Trophoblast cell (in vitro differentiated cells and primary cell): Measurements from ENCODE around the gene METTL23.
"Not testable (repeated sequence)": the region's sequence is repeated elsewhere in the genome, so short reads cannot be mapped to it uniquely, and the experiment has no call there.

Experiments used
- DNase-seq, 2 donors: peaks; one replicate each; pipeline ENCODE4 v3.0.0-alpha.2; 2016
- H2AFZ ChIP-seq: 2 replicates; pipeline ENCODE4 v1.6.1; 2013; ENCODE audit warnings: low read length, moderate library complexity, mild to moderate bottlenecking; ENCODE audit not compliant: insufficient read depth, poor library complexity
- H2AK5ac ChIP-seq: 2 replicates; pipeline ENCODE4 v1.6.1; 2013; ENCODE audit warnings: mild to moderate bottlenecking, low read length
- H2BK120ac ChIP-seq: 2 replicates; pipeline ENCODE4 v1.6.1; 2013; ENCODE audit warnings: low read length, mild to moderate bottlenecking, moderate library complexity; ENCODE audit not compliant: insufficient read depth, poor library complexity
- H2BK12ac ChIP-seq: 2 replicates; pipeline ENCODE4 v1.6.1; 2013; ENCODE audit warnings: mild to moderate bottlenecking, low read length, moderate library complexity
- H2BK5ac ChIP-seq: 2 replicates; pipeline ENCODE4 v1.6.1; 2013; ENCODE audit warnings: low read length, low read depth, moderate library complexity, mild to moderate bottlenecking; ENCODE audit not compliant: poor library complexity
- H3K14ac ChIP-seq: 2 replicates; pipeline ENCODE4 v1.6.1; 2013; ENCODE audit warnings: mild to moderate bottlenecking, low read length
- H3K18ac ChIP-seq: 2 replicates; pipeline ENCODE4 v1.6.1; 2013; ENCODE audit warnings: mild to moderate bottlenecking, low read length
- H3K23ac ChIP-seq: 2 replicates; pipeline ENCODE4 v1.6.1; 2013; ENCODE audit warnings: low read length
- H3K27ac ChIP-seq: 2 replicates; pipeline ENCODE4 v1.5.1; 2013; ENCODE audit warnings: low read depth, mild to moderate bottlenecking, inconsistent platforms, low read length, moderate library complexity
- H3K27me3 ChIP-seq: 2 replicates; pipeline ENCODE4 v1.6.1; 2013; ENCODE audit warnings: inconsistent platforms, mild to moderate bottlenecking, low read length, moderate library complexity; ENCODE audit not compliant: insufficient read depth
- H3K36me3 ChIP-seq, 2 experiments: 1 replicate in 1 of 2; 2 replicates in 1 of 2; pipeline ENCODE4 v1.6.1; 2013; ENCODE audit warnings: low read length in 2 of 2, mild to moderate bottlenecking in 2 of 2, moderate library complexity in 1 of 2; ENCODE audit not compliant: insufficient read depth in 2 of 2, control insufficient read depth in 1 of 2
- H3K4ac ChIP-seq: 2 replicates; pipeline ENCODE4 v1.6.1; 2013; ENCODE audit warnings: low read depth, mild to moderate bottlenecking, low read length, moderate library complexity
- H3K4me1 ChIP-seq, 2 experiments: 1 replicate in 1 of 2; 2 replicates in 1 of 2; pipeline ENCODE4 v1.6.1; 2013; ENCODE audit warnings: low read length in 2 of 2, mild to moderate bottlenecking in 2 of 2, moderate library complexity in 1 of 2; ENCODE audit not compliant: insufficient read depth in 2 of 2, control insufficient read depth in 1 of 2
- H3K4me2 ChIP-seq: 2 replicates; pipeline ENCODE4 v1.6.1; 2013; ENCODE audit warnings: inconsistent platforms, mild to moderate bottlenecking, low read length, moderate library complexity
- H3K4me3 ChIP-seq: 2 replicates; pipeline ENCODE4 v1.5.1; 2013; ENCODE audit warnings: mild to moderate bottlenecking, low read depth, low read length, inconsistent platforms
- H3K79me1 ChIP-seq: one replicate; pipeline ENCODE4 v1.6.1; 2013; ENCODE audit warnings: low read length
- H3K79me2 ChIP-seq: 2 replicates; pipeline ENCODE4 v1.6.1; 2013; ENCODE audit warnings: low read length, mild to moderate bottlenecking; ENCODE audit not compliant: control insufficient read depth, insufficient read depth, poor library complexity
- H3K9ac ChIP-seq: 2 replicates; pipeline ENCODE4 v1.6.1; 2013; ENCODE audit warnings: mild to moderate bottlenecking, low read length
- H3K9me3 ChIP-seq: 2 replicates; pipeline ENCODE4 v1.6.1; 2013; ENCODE audit warnings: low read depth, mild to moderate bottlenecking, control low read depth, inconsistent platforms, low read length; ENCODE audit not compliant: insufficient read depth
- H4K12ac ChIP-seq: 2 replicates; pipeline ENCODE4 v1.6.1; 2013; ENCODE audit warnings: low read depth, mild to moderate bottlenecking, low read length, moderate library complexity
- H4K8ac ChIP-seq: 2 replicates; pipeline ENCODE4 v1.6.1; 2013; ENCODE audit warnings: low read depth, mild to moderate bottlenecking, low read length, moderate library complexity
- H4K91ac ChIP-seq: one replicate; pipeline ENCODE4 v1.6.1; 2013; ENCODE audit warnings: low read depth, mild to moderate bottlenecking, low read length, moderate library complexity
- WGBS: extraction: QIAGEN DNeasy Blood & Tissue Kit; methylation state at CpG from one replicate; pipeline ENCODE4 v1.1.7; 2013; ENCODE audit warnings: missing lambda C conversion rate; ENCODE audit not compliant: insufficient read length, insufficient coverage; ENCODE audit errors: extremely low coverage; 5-methylcytosine and 5-hydroxymethylcytosine counted together

METTL23 gene

DNA sequence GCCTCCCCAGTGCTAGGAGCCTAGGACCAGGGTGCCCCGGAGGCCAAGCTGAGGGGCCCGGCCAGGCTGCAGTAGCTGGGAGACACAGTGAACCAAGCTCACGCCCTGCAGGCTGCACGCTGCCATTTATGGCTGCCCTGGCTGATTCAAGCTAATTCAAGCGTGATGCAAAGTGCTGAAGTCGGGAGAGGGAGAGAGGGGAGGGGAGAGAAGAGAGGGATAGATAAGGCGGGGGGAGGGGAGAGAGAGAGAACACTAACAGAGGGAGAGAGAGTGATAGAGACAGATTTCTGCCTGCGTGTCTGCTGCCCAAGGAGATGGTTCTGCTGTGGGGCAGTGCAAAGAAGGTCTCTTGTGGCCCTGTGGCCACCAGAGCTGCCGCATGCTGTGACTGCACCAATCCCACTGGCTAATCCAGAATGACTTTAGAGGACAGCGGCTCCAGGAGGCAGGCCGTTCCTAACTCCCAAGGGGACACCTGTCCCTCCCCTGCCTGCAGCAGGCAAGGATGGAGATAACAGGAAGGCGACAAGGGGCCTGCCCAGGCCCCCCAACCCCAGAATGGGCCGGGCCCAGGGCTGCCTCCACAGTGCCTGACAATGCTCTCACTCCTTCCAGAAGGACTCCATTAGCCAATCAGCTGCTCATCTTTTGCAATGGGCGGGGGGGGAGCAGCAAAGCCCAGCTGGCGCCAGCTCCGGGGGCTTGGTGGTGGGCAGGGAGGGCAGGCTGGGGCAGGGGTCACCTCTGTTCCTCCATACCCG is 28.8 kb upstream of the METTL23 start:
- Histone ChIP-seq H2BK12ac (no peak overlapping the region), H4K91ac (no peak overlapping the region), H4K8ac (no peak overlapping the region), H2BK120ac (no peak overlapping the region), H3K4ac (no peak overlapping the region), H4K12ac (no peak overlapping the region), H2AFZ (no peak overlapping the region), H3K36me3 (peaks cover 0 to 7% of the 10 kb centered on the region in 2 experiments), H3K18ac (no peak overlapping the region), H3K9ac (no peak overlapping the region), H3K79me2 (no peaks in the 10 kb centered on the region), H3K4me2 (no peak overlapping the region), H3K4me3 (no peak overlapping the region), H3K14ac (no peak overlapping the region), H2AK5ac (no peak overlapping the region), H3K79me1 (no peaks in the 10 kb centered on the region), H3K9me3 (no peaks in the 10 kb centered on the region), H2BK5ac (no peak overlapping the region), H3K23ac (no peak overlapping the region), H3K27me3 (no peaks in the 10 kb centered on the region), H3K27ac (no peak overlapping the region), H3K4me1 (peaks cover 12% of the 10 kb centered on the region in 2 experiments)
- DNase-seq = no peak
- no CpG with 5 or more reads among the region's 17 CpGs for WGBS

DNA sequence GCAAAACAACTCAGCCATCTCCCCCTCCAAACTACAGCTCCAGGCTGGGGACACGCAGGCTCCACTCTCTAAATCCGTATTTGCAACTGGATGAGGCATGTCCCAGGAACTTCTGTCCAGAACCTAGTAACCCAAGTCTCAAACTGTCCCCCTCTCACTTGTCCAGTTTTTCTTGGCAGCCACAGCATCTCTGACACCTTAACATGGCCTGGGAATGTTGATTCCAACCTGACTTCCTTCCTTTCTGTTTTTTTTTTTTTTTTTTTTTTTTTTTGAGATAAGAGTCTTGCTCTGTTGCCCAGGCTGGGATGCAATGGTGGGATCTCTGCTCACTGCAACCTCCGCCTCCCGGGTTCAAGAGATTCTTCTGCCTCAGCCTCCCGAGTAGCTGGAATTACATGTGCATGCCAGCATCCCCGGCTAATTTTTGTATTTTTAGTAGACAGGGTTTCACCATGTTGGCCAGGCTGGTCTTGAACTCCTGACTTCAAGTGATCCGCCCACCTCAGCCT is 28.1 kb upstream of the METTL23 start:
- WGBS = no CpG with 5 or more reads among the region's 7 CpGs
- H4K12ac ChIP-seq, H3K4me3 ChIP-seq: not testable (repeated sequence)

DNA sequence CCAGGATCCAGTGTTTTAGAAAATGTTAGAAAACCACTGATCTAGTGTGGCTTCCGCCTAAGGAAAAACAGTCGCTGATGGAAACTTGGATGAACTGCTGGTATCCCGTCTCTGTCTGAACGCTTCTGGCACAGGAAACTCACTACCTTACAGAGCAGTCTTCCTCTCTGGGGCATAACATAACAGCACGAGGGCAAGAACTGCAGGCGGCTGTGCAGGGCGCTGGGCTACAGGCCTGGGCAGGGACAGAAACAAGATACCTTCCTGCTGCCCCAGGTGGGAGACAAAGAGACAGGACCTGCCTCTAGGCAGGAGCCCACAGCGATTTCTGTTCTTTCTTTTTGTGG is 26.4 kb upstream of the METTL23 start:
- Histone ChIP-seq H3K4me1 (peaks cover 12 to 14% of the 10 kb centered on the region in 2 experiments), H3K36me3 (peaks cover 0 to 6% of the 10 kb centered on the region in 2 experiments), H3K4me3 (no peak overlapping the region), H3K4me2 (no peak overlapping the region), H2BK5ac (no peak overlapping the region), H2AFZ (no peak overlapping the region), H3K14ac (no peak overlapping the region), H4K91ac (no peak overlapping the region), H4K8ac (no peak overlapping the region), H3K23ac (no peak overlapping the region), H2BK120ac (no peak overlapping the region), H3K18ac (no peak overlapping the region), H3K79me2 (no peaks in the 10 kb centered on the region), H3K9me3 (no peaks in the 10 kb centered on the region), H2BK12ac (no peak overlapping the region), H3K79me1 (no peaks in the 10 kb centered on the region), H2AK5ac (no peak overlapping the region), H3K9ac (no peak overlapping the region), H4K12ac (no peak overlapping the region), H3K4ac (no peak overlapping the region), H3K27ac (no peak overlapping the region), H3K27me3 (no peaks in the 10 kb centered on the region)
- peak in 1 of 2 donors; percentile 54 for DNase-seq
- WGBS = no CpG with 5 or more reads among the region's 8 CpGs

More for the DNA sequence above, 28.1 kb upstream of the METTL23 start:
- not testable (repeated sequence) for H3K9ac ChIP-seq, H2BK5ac ChIP-seq, H3K4ac ChIP-seq, DNase-seq, H4K91ac ChIP-seq, H3K18ac ChIP-seq, H3K27ac ChIP-seq, H2BK120ac ChIP-seq, H3K14ac ChIP-seq, H2AFZ ChIP-seq, H2AK5ac ChIP-seq, H3K79me2 ChIP-seq, H3K27me3 ChIP-seq, H3K79me1 ChIP-seq, H3K9me3 ChIP-seq, H2BK12ac ChIP-seq, H3K4me2 ChIP-seq, H3K36me3 ChIP-seq, H4K8ac ChIP-seq, H3K23ac ChIP-seq
- peaks cover 12% of the 10 kb centered on the region in 2 experiments for H3K4me1 ChIP-seq

DNA sequence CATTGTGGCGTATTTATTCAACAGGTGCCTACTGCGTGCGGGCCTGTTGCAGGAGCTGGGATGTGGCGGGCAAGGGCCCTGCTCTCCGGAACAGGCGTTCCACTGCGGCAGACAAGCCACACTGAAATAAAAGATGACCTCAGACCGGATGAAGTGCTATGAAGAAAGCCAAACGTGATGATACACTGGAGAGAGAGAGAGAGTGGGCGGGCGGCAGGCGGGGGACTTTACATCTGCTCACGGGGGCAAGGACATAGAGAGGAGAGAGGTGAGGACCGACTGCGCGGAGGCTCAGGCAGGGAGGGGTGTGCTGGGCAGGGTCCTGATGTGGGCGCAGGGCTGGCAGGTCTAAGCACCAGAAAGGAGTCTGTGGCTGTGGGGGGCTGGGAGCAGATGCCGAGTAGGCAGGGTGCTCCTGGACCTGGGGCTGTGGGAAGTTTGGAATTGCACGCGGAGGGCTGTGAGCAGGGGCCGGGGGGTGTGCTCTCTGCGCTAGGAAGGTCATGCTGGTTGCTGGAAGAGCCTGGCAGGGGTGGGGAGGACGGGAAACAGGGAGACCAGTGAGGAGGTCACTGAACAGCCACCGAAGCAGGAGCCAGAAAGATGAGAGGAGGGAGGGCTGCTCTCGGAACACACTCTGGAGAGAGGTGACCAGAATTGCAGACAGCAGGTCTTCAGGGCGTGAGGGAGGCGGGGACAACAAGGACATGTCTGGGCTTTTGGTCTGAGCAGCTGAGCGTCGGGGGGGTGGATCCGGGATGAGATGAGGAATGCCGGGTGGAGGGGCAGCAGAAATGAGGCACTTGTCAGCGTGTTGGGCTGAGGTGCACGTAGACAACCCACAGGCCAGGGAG is 25.8 kb upstream of the METTL23 start:
- Histone ChIP-seq H2BK12ac (no peak overlapping the region), H3K18ac (peak overlapping the region; percentile 9), H3K23ac (no peak overlapping the region), H2AFZ (no peak overlapping the region), H3K27me3 (no peaks in the 10 kb centered on the region), H2BK5ac (no peak overlapping the region), H3K27ac (no peak overlapping the region), H3K9me3 (no peaks in the 10 kb centered on the region), H3K14ac (no peak overlapping the region), H3K9ac (no peak overlapping the region), H4K12ac (no peak overlapping the region), H3K4me2 (peak overlapping the region; percentile 42), H3K4me1 (peaks cover 12 to 14% of the 10 kb centered on the region in 2 experiments), H4K91ac (no peak overlapping the region), H4K8ac (no peak overlapping the region), H3K79me1 (no peaks in the 10 kb centered on the region), H3K36me3 (peaks cover 0 to 2% of the 10 kb centered on the region in 2 experiments), H2AK5ac (no peak overlapping the region), H3K4me3 (no peak overlapping the region), H3K79me2 (no peaks in the 10 kb centered on the region), H3K4ac (no peak overlapping the region), H2BK120ac (no peak overlapping the region)
- DNase-seq = peak; percentile 95 to 97
- WGBS = no CpG with 5 or more reads among the region's 33 CpGs
